GM12891 (cell line): ENCODE measurements around the gene RP2.

Source experiments
- DNase-seq: peaks from one replicate; pipeline ENCODE4 v3.0.0; 2011; ENCODE audit warnings: low spot score; ENCODE audit not compliant: insufficient read length
- FAIRE-seq: peaks from 2 replicates; lab custom pipeline; 2011; peaks lifted over from hg19 to GRCh38; lab: Jason Lieb, UNC
- PAX5 ChIP-seq: IDR thresholded peaks from 2 replicates; pipeline ENCODE4 v1.6.1; 2011; ENCODE audit warnings: low read length, moderate library complexity, mild to moderate bottlenecking; ENCODE audit not compliant: insufficient read depth, severe bottlenecking
- POLR2A ChIP-seq: IDR thresholded peaks from 2 replicates; pipeline ENCODE4 v1.6.1; 2011; ENCODE audit warnings: low read depth, low read length, control low read depth
- POLR2AphosphoS5 ChIP-seq: IDR thresholded peaks from 2 replicates; pipeline ENCODE4 v1.6.1; 2011; ENCODE audit warnings: low read depth, low read length, control low read depth
- POU2F2 ChIP-seq: IDR thresholded peaks from 2 replicates; pipeline ENCODE4 v1.6.1; 2011; ENCODE audit warnings: low read depth, mild to moderate bottlenecking, control low read depth, low read length, moderate library complexity
- SPI1 ChIP-seq: IDR thresholded peaks from 2 replicates; pipeline ENCODE4 v1.6.1; 2011; ENCODE audit warnings: low read depth, low read length, control low read depth
- TAF1 ChIP-seq: IDR thresholded peaks from 2 replicates; pipeline ENCODE4 v1.6.1; 2011; ENCODE audit warnings: low read depth, low read length, control low read depth

RP2 gene

DNA sequence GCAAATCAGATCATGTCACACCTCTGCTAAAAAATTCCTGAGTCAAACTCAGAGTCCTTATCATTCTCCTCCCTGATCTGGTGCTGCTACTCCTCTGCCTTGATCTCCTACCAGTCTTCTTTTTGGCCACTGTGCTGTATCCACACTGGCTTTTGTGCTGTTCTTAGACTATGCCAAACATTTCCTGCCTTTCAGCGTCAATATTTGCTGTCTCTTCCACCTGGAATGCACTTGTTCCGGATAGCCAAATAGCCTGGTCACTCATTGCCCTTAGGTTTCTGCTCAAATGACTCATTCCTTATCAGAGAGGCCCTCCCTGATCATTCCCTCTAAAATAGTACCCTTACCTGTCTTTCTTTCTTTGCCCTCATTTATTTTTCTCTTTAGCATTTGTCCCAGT, 24.4 kb upstream of the RP2 start:
- TF ChIP-seq POU2F2 (no peak), POLR2A (no peak), SPI1 (no peak), PAX5 (no peak), TAF1 (no peak)
- DNase-seq (no peak), FAIRE-seq (no peak)

DNA sequence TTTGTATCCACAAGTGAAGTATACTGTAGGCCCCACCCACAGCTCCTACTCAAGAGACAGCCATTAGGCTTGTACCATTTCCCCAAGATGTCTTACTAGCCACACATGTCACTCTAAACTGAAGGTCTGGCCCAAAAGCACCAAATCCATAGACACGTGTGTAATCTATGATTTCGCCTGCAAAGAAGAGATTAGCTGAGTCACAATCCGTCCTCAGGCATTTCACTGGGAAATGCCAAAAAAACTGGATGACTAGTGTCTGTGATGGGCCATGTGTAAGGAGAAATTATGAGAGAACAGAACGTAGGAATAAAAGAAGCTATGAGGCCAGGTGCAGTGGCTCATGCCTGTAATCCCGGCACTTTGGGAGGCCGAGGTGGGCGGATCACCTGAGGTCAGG, 21.9 kb upstream of the RP2 start:
- no peak for TF ChIP-seq SPI1
- TF ChIP-seq POU2F2: no peak
- TF ChIP-seq POLR2AphosphoS5: no peak
- TF ChIP-seq PAX5: no peak
- no peak for TF ChIP-seq POLR2A
- TF ChIP-seq TAF1: no peak

DNA sequence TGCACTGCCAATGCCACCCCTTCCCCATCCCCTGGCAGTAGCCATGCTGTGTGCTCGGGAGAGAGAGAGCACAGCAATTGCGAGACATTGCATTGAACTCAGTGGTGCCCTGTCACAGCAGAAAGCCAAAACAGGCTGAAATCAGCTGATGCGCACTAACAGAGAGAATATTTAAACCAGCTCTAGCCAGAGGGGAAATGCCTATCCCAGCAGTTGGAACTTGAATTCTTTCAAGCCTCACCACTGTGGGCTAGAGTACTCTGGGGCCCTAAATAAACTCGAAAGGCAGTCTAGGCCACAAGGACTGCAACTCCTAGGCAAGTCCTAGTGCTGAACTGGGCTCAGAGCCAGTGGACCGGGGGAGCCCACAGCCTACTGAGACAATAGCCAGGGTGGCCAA, 17.7 kb upstream of the RP2 start:
- DNase-seq: no peak
- TF ChIP-seq POLR2AphosphoS5 (no peak), PAX5 (no peak), POU2F2 (no peak), TAF1 (no peak), SPI1 (no peak), POLR2A (no peak)

More for the DNA sequence above, 21.9 kb upstream of the RP2 start:
- FAIRE-seq (no peak), DNase-seq (no peak)

DNA sequence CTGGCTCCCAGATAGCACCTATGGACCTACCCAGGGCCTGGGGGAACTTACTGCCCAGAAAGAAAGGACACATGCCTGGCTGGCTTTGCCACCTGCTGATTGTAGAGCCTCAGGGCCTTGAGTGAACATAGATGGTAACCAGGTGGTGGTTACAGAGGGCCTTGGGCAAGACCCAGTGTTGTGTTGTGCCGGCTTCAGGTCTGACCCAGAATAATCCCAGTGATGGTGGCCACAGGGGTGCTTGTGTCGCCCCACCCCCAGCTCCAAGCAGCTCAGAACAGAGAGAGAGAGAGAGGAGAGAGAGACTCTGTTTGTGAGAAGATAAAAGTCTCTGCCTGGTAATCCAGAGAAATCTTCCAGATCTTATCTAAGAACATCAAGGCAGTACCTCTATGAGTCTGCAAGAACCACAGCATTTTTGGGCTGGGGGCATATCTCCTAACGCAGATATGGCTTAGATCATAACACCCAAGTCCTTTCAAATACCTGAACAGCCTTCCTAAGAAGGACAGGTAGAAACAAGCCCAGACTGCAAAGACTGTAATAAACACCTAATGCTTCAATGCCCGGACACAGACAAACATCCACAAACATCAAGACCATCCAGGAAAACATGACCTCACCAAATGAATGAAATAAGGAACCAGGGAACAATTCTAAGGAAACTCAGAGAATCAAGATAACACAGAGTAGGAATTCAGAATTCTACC, 16.3 kb upstream of the RP2 start:
- TF ChIP-seq TAF1: no peak
- FAIRE-seq (no peak), DNase-seq (no peak)

More for the DNA sequence above, 17.7 kb upstream of the RP2 start:
- FAIRE-seq: no peak

DNA sequence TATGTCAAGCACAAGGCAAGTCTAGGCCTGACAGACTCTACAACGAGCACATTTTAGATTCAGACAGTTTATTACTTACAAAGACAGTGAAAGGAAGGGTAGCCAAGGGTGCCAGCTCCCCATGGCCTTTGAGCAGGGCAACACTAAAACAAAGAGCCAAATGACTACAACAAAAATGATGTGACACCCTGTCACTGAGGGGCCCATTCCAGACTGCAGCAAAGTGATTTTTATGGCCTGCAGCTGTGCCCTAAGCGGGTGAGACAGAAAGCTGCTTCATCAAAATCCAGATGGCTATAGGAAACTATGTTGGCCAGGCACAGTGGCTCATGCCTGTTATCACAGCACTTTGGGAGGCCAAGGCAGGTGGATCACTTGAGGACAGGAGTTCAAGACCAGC, 13.4 kb upstream of the RP2 start:
- TF ChIP-seq POLR2A (no peak), POU2F2 (no peak), TAF1 (no peak), SPI1 (no peak), PAX5 (no peak), POLR2AphosphoS5 (no peak)
- DNase-seq: no peak
- FAIRE-seq: no peak

DNA sequence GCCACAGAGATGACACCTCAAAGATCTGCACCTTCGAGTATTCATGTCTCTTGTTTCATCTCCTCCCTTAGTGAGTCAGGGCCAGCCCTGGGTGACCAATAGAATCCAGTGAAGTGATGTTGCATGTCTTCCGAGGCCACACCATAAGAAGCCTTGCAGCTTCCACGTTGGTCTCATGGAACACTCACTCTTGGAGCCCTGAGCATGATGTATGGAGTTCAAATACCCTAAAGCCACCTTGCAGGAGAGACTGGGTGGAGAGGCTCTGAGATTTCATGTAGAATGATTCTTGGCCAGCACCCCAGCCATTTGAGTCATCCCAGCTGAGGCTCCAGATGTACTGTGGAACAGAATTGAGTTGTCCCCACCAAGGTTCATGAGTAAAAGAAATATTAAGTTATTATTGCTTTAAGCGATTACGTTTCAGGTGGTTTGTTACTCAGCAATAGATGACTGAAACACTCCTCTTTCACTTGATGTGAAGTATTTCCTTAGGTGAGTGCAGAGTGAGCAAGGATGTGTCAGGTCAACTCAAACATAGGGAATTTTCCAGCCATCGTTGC, 5.0 kb upstream of the RP2 start:
- no peak for DNase-seq
- FAIRE-seq: no peak

DNA sequence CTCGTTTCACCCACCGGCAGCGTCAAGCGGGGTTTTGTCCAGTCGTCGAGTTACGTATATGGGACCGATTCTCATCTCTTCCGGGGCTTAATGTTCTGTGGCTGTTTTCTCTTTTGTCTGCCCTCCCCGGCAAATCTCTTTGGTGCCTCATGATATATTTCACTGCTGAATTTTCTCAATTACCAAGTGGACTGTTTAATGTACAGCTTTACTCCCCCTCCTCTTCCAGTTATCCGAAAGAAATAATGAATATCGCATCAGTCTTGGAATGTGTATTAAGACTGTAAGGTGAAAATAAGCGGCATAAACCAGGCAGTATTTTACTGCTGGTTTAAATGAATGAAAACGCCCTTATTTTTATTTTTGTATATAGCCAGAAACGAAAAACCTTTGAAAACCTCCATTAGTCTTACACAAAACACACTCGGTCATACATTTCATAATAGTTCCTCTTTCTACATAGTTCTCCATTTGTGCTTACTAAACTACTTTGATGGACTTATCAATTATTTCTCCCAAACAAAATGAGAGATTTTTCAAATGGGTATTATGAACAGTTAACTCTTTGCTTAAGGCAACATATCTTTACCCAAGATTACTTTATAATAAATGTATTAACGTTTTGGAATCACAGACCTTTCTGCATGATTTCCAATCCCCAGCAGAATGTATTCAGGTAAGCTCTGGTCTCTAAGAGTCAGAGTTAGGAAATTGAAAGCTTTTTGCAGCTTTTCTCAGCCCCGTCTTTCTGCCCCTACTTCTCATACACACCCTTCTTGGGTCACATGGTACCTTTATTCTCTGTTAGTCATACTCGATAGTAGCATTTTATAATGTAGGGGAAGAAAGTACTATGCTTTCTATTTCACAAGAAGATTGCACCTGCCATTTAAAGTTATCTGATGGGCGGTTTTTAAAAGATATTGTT, 979 bp downstream of the RP2 start:
- no peak for FAIRE-seq
- TF ChIP-seq SPI1 (no peak), POU2F2 (no peak), PAX5 (no peak), POLR2A (no peak), POLR2AphosphoS5 (no peak), TAF1 (no peak)
- DNase-seq: no peak

More for the DNA sequence above, 5.0 kb upstream of the RP2 start:
- TF ChIP-seq POLR2AphosphoS5 (no peak), TAF1 (no peak), PAX5 (no peak), SPI1 (no peak), POU2F2 (no peak), POLR2A (no peak)

DNA sequence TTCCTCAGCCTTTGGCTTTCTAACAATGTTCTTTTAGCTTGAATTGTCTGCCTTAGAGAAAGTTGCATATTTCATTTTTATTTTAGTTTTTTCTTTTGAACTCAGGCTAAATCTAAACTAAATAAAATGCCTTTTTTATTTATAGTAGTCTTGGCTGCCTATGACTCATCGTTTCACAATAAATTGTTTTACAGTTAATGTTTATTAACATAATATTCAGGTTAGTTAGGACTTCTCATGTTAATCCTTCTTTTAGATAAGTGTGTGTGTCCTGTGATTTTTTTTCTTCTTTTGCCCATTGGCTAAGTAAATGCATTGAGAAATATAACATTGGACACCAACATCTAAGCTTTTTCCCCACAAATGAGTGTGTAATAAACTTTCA, 1.6 kb downstream of the RP2 start:
- TF ChIP-seq POLR2A (no peak), POLR2AphosphoS5 (no peak), POU2F2 (no peak), TAF1 (no peak), PAX5 (no peak), SPI1 (no peak)
- DNase-seq (no peak), FAIRE-seq (no peak)

DNA sequence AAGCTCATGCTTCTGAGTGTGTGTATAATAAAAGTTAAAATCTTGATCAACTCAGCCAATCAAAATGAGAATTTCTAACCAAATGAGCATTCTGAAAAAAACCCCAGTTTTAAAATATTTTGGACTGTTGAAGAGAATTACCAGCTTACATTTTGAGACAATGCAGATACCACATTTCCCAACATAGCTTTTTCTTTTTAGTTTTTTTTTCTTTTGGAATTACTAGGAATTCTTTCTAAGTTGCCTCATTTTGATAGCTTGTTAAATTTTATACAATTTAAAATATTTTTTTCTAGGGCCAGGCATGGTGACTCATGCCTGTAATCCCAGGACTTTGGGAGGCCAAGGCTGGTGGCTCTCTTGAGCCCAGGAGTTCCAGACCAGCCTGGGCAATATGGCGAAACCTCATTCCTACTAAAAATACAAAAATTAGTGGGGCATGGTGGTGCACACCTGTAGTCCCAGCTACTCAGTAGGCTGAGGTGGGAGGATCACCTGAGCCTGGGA, 2.2 kb downstream of the RP2 start:
- no peak for TF ChIP-seq TAF1
- no peak for TF ChIP-seq SPI1
- no peak for TF ChIP-seq POLR2A
- TF ChIP-seq PAX5: no peak
- no peak for TF ChIP-seq POLR2AphosphoS5
- TF ChIP-seq POU2F2: no peak
- FAIRE-seq (no peak), DNase-seq (no peak)

DNA sequence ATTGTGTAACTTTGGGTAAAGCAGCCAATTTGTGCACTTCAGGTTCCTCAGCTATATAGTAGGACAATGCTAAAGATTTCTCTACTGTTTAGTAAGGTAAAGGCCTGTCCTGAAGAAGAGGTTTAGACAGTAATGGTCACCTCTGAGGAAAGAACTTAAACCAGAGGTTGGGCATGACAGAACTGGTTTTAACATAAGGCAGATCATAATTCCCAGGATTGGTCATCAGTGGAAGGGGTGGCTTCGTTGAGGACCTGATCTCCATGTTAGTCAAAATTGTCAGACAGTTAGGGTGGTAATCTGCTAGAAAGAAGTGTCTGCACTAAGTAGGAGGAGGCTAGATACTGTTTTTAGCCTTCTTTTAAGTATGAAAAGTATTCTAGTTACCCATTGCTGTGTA, 4.1 kb downstream of the RP2 start:
- no peak for TF ChIP-seq SPI1
- TF ChIP-seq PAX5: no peak
- TF ChIP-seq TAF1: no peak
- no peak for TF ChIP-seq POLR2AphosphoS5
- TF ChIP-seq POU2F2: no peak
- no peak for TF ChIP-seq POLR2A
- FAIRE-seq: no peak
- DNase-seq: no peak
